GM12892 (cell line): Measurements from ENCODE around the gene FYB1.

Experiments
- DNase-seq: peaks from one replicate; pipeline ENCODE4 v3.0.0; 2011; ENCODE audit not compliant: insufficient read length
- FAIRE-seq: peaks from 2 replicates; lab custom pipeline; 2011; peaks lifted over from hg19 to GRCh38; lab: Jason Lieb, UNC
- POLR2A ChIP-seq: IDR thresholded peaks from 2 replicates; pipeline ENCODE4 v1.6.1; 2011; ENCODE audit warnings: low read depth, low read length, control low read depth
- POLR2AphosphoS5 ChIP-seq: IDR thresholded peaks from 2 replicates; pipeline ENCODE4 v1.6.1; 2011; ENCODE audit warnings: low read depth, low read length, control low read depth
- TAF1 ChIP-seq: IDR thresholded peaks from 2 replicates; pipeline ENCODE4 v1.6.1; 2011; ENCODE audit warnings: low read depth, mild to moderate bottlenecking, control low read depth, low read length, borderline replicate concordance

FYB1 gene

GRCh38 chr5:39116344-39117170, 102.8 kb downstream of the FYB1 start:
- no peak for FAIRE-seq
- no peak for TF ChIP-seq POLR2A
- no peak for TF ChIP-seq POLR2AphosphoS5
- no peak for TF ChIP-seq TAF1
- DNase-seq: no peak

- TF ChIP-seq POLR2AphosphoS5 (no peak), POLR2A (no peak), TAF1 (no peak)
- no peak for DNase-seq
- no peak for FAIRE-seq
Observed at GRCh38 chr5:39115644-39116343, 103.6 kb downstream of the FYB1 start.

GRCh38 chr5:39114155-39114554, 105.2 kb downstream of the FYB1 start:
- no peak for DNase-seq
- no peak for FAIRE-seq
- TF ChIP-seq POLR2AphosphoS5 (no peak), TAF1 (no peak), POLR2A (no peak)

GRCh38 chr5:39113354-39113953, 105.9 kb downstream of the FYB1 start:
- TF ChIP-seq TAF1 (no peak), POLR2AphosphoS5 (no peak), POLR2A (no peak)
- no peak for DNase-seq
- no peak for FAIRE-seq

- TF ChIP-seq POLR2AphosphoS5 (no peak), POLR2A (no peak), TAF1 (no peak)
- FAIRE-seq: no peak
Observed at GRCh38 chr5:39109606-39110005, 109.8 kb downstream of the FYB1 start.

GRCh38 chr5:39108987-39109386, 110.4 kb downstream of the FYB1 start:
- TF ChIP-seq POLR2A (no peak), TAF1 (no peak), POLR2AphosphoS5 (no peak)
- DNase-seq (no peak), FAIRE-seq (no peak)

More at GRCh38 chr5:39109606-39110005, 109.8 kb downstream of the FYB1 start:
- no peak for DNase-seq

GRCh38 chr5:39107350-39107749, 112.0 kb downstream of the FYB1 start:
- TF ChIP-seq TAF1 (no peak), POLR2A (no peak), POLR2AphosphoS5 (no peak)
- no peak for FAIRE-seq
- DNase-seq: no peak

GRCh38 chr5:39106322-39106721, 113.0 kb downstream of the FYB1 start:
- no peak for DNase-seq
- FAIRE-seq: no peak
- TF ChIP-seq POLR2AphosphoS5 (no peak), POLR2A (no peak), TAF1 (no peak)

- FAIRE-seq: no peak
- TF ChIP-seq POLR2A: no peak
- no peak for TF ChIP-seq TAF1
- no peak for TF ChIP-seq POLR2AphosphoS5
- no peak for DNase-seq
Observed at GRCh38 chr5:39104221-39104620, 115.1 kb downstream of the FYB1 start.

- no peak for FAIRE-seq
- DNase-seq: no peak
- no peak for TF ChIP-seq TAF1
- TF ChIP-seq POLR2AphosphoS5: no peak
- no peak for TF ChIP-seq POLR2A
Observed at GRCh38 chr5:39102684-39103155, 116.6 kb downstream of the FYB1 start.

- no peak for TF ChIP-seq POLR2A
- no peak for TF ChIP-seq POLR2AphosphoS5
- TF ChIP-seq TAF1: no peak
- FAIRE-seq (no peak), DNase-seq (no peak)
Observed at GRCh38 chr5:39100851-39101396, 118.4 kb downstream of the FYB1 start.
